Activated CD8-positive, alpha-beta T cell treated with anti-CD3 and anti-CD28 coated beads for 36 hours (primary cell): Measurements from ENCODE around the gene RASD2. TPM values are rescaled to one million over a fixed set of nuclear protein-coding genes. Genes with fewer than 3 reads are reported as not detected.

Experiments
- ATAC-seq: fragments of 200-7000 bp; cut with Tn5 transposase; one replicate; pipeline ENCODE4 v1.10.0; 2021; ENCODE audit warnings: mild to moderate bottlenecking, moderate library complexity
- CTCF ChIA-PET: fragments of 350-600 bp; sonication (Branson Sonifier 250); formaldehyde crosslinking; loops from one replicate; lab custom pipeline; 2021; ENCODE audit warnings: antibody characterized with exemption; lab: Charles Lee
- POLR2A ChIA-PET: fragments of 350-600 bp; sonication (Branson Sonifier 250); formaldehyde crosslinking; loops from one replicate; lab custom pipeline; 2021; ENCODE audit warnings: antibody characterized with exemption; lab: Charles Lee
- DNase-seq: peaks from one replicate; pipeline ENCODE4 v3.0.0-alpha.2; 2020
- H3K27ac Mint-ChIP-seq: one replicate; pipeline ENCODE4 v1.8.0; 2021; ENCODE audit warnings: mild to moderate bottlenecking, mixed read lengths
- H3K27me3 Mint-ChIP-seq: one replicate; pipeline ENCODE4 v1.8.0; 2021; ENCODE audit warnings: mixed read lengths
- H3K36me3 Mint-ChIP-seq: one replicate; pipeline ENCODE4 v1.8.0; 2021; ENCODE audit warnings: low read depth, mixed read lengths
- H3K4me1 Mint-ChIP-seq: one replicate; pipeline ENCODE4 v1.8.0; 2021; ENCODE audit warnings: low read depth, mixed read lengths
- H3K4me3 Mint-ChIP-seq: one replicate; pipeline ENCODE4 v1.8.0; 2021; ENCODE audit warnings: mild to moderate bottlenecking, moderate library complexity, mixed read lengths
- H3K9me3 Mint-ChIP-seq: one replicate; pipeline ENCODE4 v1.8.0; 2021; ENCODE audit warnings: mixed read lengths
- intact Hi-C: fragments of 100-400 bp; cut with micrococcal nuclease; formaldehyde crosslinking; loops from one replicate; pipeline ENCODE4 v1.10.0; 2022
- total RNA-seq, 2 experiments: library from RNA; stranded (reverse); gene quantifications; one replicate each; pipeline ENCODE4 v1.2.3, GENCODE V29; 2021
- TF ChIP-seq, protein P1 (sequence below): fragments of 200-600 bp; IDR thresholded peaks from one replicate; pipeline ENCODE4 v1.8.0; 2022; ENCODE audit warnings: antibody characterized with exemption, mild to moderate bottlenecking

The RASD2 gene
- total RNA-seq, 2 experiments from 2014 or later, result not detected

DNA sequence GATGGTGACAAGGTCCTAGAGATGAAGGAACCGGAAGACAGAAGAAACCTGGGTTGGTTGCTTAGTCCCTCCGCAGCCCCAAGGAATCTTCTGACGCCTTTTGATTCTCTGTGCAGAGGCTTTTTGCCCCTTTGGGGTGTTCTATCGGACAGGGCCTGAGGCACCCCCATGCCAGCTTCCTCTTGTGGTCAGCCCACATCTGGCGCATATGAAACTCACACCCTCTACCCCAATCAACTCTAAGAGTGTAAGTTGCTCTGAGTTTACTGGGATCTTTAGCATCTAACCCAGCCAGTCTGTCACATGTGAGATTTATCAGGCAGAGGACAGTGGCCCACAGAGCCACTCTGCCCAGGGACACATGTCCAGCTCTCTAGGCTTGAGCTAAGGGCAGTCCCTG is 17.4 kb downstream of the RASD2 start:
- Mint-ChIP-seq H3K4me3 (no peak overlapping the region), H3K27me3 (peaks cover 11% of the 10 kb centered on the region), H3K36me3 (no peaks in the 10 kb centered on the region), H3K27ac (no peak overlapping the region), H3K4me1 (peaks cover 12% of the 10 kb centered on the region), H3K9me3 (no peaks in the 10 kb centered on the region)
- TF ChIP-seq, protein P1, sequence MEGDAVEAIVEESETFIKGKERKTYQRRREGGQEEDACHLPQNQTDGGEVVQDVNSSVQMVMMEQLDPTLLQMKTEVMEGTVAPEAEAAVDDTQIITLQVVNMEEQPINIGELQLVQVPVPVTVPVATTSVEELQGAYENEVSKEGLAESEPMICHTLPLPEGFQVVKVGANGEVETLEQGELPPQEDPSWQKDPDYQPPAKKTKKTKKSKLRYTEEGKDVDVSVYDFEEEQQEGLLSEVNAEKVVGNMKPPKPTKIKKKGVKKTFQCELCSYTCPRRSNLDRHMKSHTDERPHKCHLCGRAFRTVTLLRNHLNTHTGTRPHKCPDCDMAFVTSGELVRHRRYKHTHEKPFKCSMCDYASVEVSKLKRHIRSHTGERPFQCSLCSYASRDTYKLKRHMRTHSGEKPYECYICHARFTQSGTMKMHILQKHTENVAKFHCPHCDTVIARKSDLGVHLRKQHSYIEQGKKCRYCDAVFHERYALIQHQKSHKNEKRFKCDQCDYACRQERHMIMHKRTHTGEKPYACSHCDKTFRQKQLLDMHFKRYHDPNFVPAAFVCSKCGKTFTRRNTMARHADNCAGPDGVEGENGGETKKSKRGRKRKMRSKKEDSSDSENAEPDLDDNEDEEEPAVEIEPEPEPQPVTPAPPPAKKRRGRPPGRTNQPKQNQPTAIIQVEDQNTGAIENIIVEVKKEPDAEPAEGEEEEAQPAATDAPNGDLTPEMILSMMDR, result no peak
- intact Hi-C loops, result no loop called here
- ATAC-seq (no peak), DNase-seq (no peak)
- ChIA-PET POLR2A (no interaction called here), CTCF (interaction anchor here (0.6 kb wide), 1 partner anchor 19 kb away, joined by 3 read pairs; no protein-coding TSS in a partner anchor)

DNA sequence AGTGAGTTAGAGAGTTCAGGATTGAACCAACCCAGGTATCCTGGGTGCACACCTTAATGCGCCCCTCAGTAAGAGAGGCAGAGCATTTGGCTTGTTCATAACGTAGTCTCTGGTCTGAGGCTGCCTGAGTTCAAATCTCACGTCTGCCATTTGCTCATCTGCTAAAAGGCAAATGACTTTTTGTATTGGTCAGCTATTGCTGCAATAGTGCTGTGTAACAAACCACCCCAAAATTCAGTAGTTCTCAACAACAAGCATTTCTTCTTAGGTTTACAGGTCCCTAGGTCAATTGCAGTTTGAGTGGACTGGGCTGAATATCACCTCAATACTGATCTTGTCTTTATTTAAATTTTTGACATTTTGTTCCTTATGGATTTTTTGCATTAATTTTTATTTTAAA is 18.1 kb downstream of the RASD2 start:
- H3K4me1 Mint-ChIP-seq, result peaks cover 7% of the 10 kb centered on the region
- no peaks in the 10 kb centered on the region for H3K36me3 Mint-ChIP-seq
- CTCF ChIA-PET, result no interaction called here
- POLR2A ChIA-PET, result no interaction called here
- H3K4me3 Mint-ChIP-seq, result no peak overlapping the region
- H3K27me3 Mint-ChIP-seq, result peaks cover 12% of the 10 kb centered on the region
- H3K9me3 Mint-ChIP-seq, result no peaks in the 10 kb centered on the region
- intact Hi-C loops, result no loop called here
- TF ChIP-seq, protein P1, result no peak
- H3K27ac Mint-ChIP-seq, result no peak overlapping the region
- ATAC-seq, result no peak
- DNase-seq, result no peak

DNA sequence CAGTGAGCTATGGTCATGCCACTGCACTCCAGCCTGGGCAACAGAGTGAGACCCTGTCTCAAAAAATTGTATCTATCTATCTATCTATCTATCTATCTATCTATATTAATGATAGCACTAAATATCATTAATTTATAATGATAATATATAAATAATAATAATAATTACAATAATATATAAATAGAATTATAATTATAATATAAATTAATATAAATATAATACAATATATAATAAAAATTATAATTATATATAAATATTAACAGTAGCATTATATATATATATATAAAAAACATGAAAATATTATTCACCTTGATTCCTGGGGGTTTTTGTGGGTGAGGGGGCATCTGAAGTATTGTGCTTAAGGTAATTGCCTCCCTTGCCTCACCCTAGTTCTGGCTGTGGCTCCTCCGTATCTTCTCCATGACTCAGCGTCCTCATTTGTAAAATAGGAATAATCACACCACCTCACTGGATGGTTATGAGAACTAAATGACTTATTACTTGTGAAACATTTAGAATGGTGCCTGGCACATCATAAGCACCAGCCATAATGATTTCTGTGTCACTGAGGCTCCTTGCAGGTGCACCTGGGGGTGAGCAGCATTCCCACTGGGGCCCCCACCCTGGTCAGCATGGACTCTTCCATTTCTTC is 18.8 kb downstream of the RASD2 start:
- TF ChIP-seq, protein P1, result no peak
- Mint-ChIP-seq H3K4me1 (peaks cover 7% of the 10 kb centered on the region), H3K9me3 (no peaks in the 10 kb centered on the region), H3K36me3 (no peaks in the 10 kb centered on the region), H3K27ac (no peak overlapping the region), H3K4me3 (no peak overlapping the region), H3K27me3 (peaks cover 12% of the 10 kb centered on the region)
- POLR2A ChIA-PET, result no interaction called here
- ATAC-seq (no peak), DNase-seq (no peak)
- intact Hi-C loops, result no loop called here
- CTCF ChIA-PET, result no interaction called here

DNA sequence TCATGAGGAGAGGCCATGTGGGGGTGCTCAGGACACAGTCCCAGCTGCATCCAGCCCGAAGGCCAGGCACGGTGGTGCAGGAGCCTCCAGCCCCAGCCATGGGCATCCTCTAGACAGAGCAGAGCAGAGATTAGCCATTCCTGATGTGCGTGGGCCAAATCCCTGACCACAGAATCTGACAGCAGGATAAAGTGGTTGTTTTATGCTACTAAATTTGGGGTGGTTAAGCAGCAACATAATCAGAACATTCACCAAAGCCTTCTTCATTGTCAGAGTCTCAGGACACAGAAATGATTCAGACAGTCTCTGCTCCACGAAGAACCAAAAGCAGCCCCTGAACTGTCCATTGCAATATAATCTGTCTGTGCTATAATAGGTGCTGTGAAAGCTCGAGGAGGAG is 19.7 kb downstream of the RASD2 start:
- TF ChIP-seq, protein P1, result no peak
- Mint-ChIP-seq H3K4me3 (no peak overlapping the region), H3K4me1 (peaks cover 7% of the 10 kb centered on the region), H3K27me3 (peaks cover 12% of the 10 kb centered on the region), H3K36me3 (no peaks in the 10 kb centered on the region), H3K9me3 (no peaks in the 10 kb centered on the region), H3K27ac (no peak overlapping the region)
- ChIA-PET CTCF (interaction anchor here (0.9 kb wide), 1 partner anchor 23 kb away, joined by 4 read pairs; no protein-coding TSS in a partner anchor), POLR2A (no interaction called here)
- no peak for ATAC-seq
- no peak for DNase-seq
- intact Hi-C loops, result no loop called here

DNA sequence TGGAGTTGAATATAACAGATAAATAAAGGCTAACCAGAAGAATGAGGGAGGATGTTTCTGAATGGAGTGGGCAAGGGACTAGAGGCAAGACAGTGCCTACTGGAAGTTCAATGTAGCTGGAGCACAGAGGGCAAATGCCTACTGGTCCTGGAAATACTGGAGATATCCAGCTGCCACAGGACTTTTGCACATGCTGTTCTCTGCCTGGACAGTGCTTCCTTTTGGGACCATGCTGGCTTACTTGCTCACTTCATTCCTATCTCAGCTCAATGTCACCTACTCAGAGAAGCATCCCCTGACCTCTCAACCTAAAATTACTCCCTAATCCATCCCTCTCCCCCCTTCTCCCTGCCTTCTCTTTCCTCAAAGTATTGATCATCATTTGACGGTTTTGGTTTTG is 20.2 kb downstream of the RASD2 start:
- Mint-ChIP-seq H3K4me1 (peaks cover 7% of the 10 kb centered on the region), H3K9me3 (no peaks in the 10 kb centered on the region), H3K27me3 (peaks cover 12% of the 10 kb centered on the region), H3K4me3 (no peak overlapping the region), H3K27ac (no peak overlapping the region), H3K36me3 (no peaks in the 10 kb centered on the region)
- intact Hi-C loops, result no loop called here
- no peak for DNase-seq
- TF ChIP-seq, protein P1, result no peak
- ChIA-PET CTCF (interaction anchor here (0.9 kb wide), 1 partner anchor 22 kb away, joined by 4 read pairs; no protein-coding TSS in a partner anchor), POLR2A (no interaction called here)
- ATAC-seq, result no peak
